SK-N-SH (cell line): ENCODE data around the gene ZKSCAN3. TPM values are rescaled to one million over a fixed set of nuclear protein-coding genes. Genes with fewer than 3 reads are reported as not detected.
A peak's percentile ranks its signal among the peaks of the same experiment; 100 is the strongest.

ENCODE experiments used
- CTCF ChIA-PET: fragments of 300-600, 350-600 bp; formaldehyde crosslinking; extraction: SDS; loops from one replicate; lab custom pipeline; 2021; lab: Yijun Ruan, JAX
- POLR2A ChIA-PET: fragments of 350-600 bp; sonication (Branson Sonifier 250); formaldehyde crosslinking; extraction: SDS; loops from one replicate; lab custom pipeline; 2020; ENCODE audit warnings: antibody characterized with exemption, inconsistent platforms; lab: Yijun Ruan, JAX
- DNase-seq: peaks from one replicate; pipeline ENCODE4 v3.0.0; 2012
- H2AFZ ChIP-seq: fragments of 200-600 bp; sonication (generic); 2 replicates; pipeline ENCODE4 v1.8.1; 2016; ENCODE audit warnings: antibody characterized with exemption, mild to moderate bottlenecking, low read depth
- H3F3A ChIP-seq: fragments of 200-600 bp; sonication (generic); replicated peaks from 2 replicates; pipeline ENCODE3; 2016; ENCODE audit warnings: antibody characterized with exemption, mild to moderate bottlenecking; ENCODE audit not compliant: insufficient read depth
- H3K27ac ChIP-seq, 2 experiments: fragments of 200-500 bp in 1 of 2; fragments of 200-600 bp in 1 of 2; sonication (Bioruptor generic) in 1 of 2; sonication (generic), shearing (Covaris generic) in 1 of 2; 2 replicates each; pipeline versions ENCODE4 v1.5.1 to v1.6.1; 2014 to 2016; ENCODE audit warnings: low read depth in 2 of 2, inconsistent platforms in 1 of 2, low read length in 1 of 2, mild to moderate bottlenecking in 1 of 2, mixed read lengths in 1 of 2
- H3K27me3 ChIP-seq: fragments of 200-600 bp; sonication (generic), shearing (Covaris generic); 2 replicates; pipeline ENCODE4 v1.6.1; 2016; ENCODE audit warnings: mixed run types; ENCODE audit not compliant: insufficient read depth
- H3K36me3 ChIP-seq, 2 experiments: fragments of 200-500 bp in 1 of 2; fragments of 200-600 bp in 1 of 2; sonication (Bioruptor generic) in 1 of 2; sonication (generic) in 1 of 2; replicated peaks in 1 of 2; 2 replicates each; pipeline versions ENCODE3 to v1.5.1; 2014 to 2016; ENCODE audit warnings: low read length in 1 of 2, mild to moderate bottlenecking in 1 of 2; ENCODE audit not compliant: insufficient read depth in 2 of 2, control insufficient read depth in 1 of 2
- H3K4me1 ChIP-seq, 2 experiments: fragments of 200-500 bp in 1 of 2; fragments of 200-600 bp in 1 of 2; sonication (Bioruptor generic) in 1 of 2; sonication (generic), shearing (Covaris generic) in 1 of 2; 2 replicates each; pipeline versions ENCODE4 v1.5.1 to v1.6.1; 2014 to 2016; ENCODE audit warnings: low read depth in 1 of 2, low read length in 1 of 2, mixed run types in 1 of 2; ENCODE audit not compliant: insufficient read depth in 2 of 2, control insufficient read depth in 1 of 2
- H3K4me2 ChIP-seq: fragments of 200-600 bp; sonication (generic), shearing (Covaris generic); 2 replicates; pipeline ENCODE4 v1.6.1; 2017; ENCODE audit warnings: mixed run types
- H3K4me3 ChIP-seq, 2 experiments: fragments of 200-500 bp in 1 of 2; fragments of 200-600 bp in 1 of 2; sonication (Bioruptor generic) in 1 of 2; sonication (generic), shearing (Covaris generic) in 1 of 2; 2 replicates each; pipeline versions ENCODE4 v1.5.1 to v1.8.1; 2014 to 2016; ENCODE audit warnings: low read depth in 2 of 2, inconsistent platforms in 1 of 2, low read length in 1 of 2, mild to moderate bottlenecking in 1 of 2, mixed read lengths in 1 of 2, moderate library complexity in 1 of 2
- H3K79me2 ChIP-seq: fragments of 200-600 bp; sonication (generic); 2 replicates; pipeline ENCODE4 v1.8.1; 2017; ENCODE audit warnings: mild to moderate bottlenecking; ENCODE audit not compliant: insufficient read depth
- H3K9ac ChIP-seq: fragments of 200-600 bp; sonication (generic); 2 replicates; pipeline ENCODE4 v1.6.1; 2017; ENCODE audit warnings: mixed run types
- H3K9me2 ChIP-seq: fragments of 200-600 bp; sonication (generic); 2 replicates; pipeline ENCODE4 v1.6.1; 2017; ENCODE audit warnings: mixed run types
- H3K9me3 ChIP-seq: fragments of 200-600 bp; sonication (generic); 2 replicates; pipeline ENCODE4 v1.6.1; 2017; ENCODE audit warnings: mixed run types, mild to moderate bottlenecking, moderate library complexity
- H4K20me1 ChIP-seq: fragments of 200-600 bp; sonication (generic); 2 replicates; pipeline ENCODE4 v1.6.1; 2017; ENCODE audit warnings: mild to moderate bottlenecking, mixed run types; ENCODE audit not compliant: insufficient read depth
- CHD2 ChIP-seq: fragments of 150-350 bp; IDR thresholded peaks from 2 replicates; pipeline ENCODE4 v1.6.1; 2018; ENCODE audit warnings: low read length; ENCODE audit not compliant: partially characterized antibody
- ELF1 ChIP-seq: IDR thresholded peaks from 2 replicates; pipeline ENCODE4 v1.4.0; 2012
- EP300 ChIP-seq, 2 experiments: IDR thresholded peaks; 2 replicates each; pipeline versions ENCODE4 v1.4.0 to v1.6.1; 2012; ENCODE audit warnings: borderline replicate concordance in 1 of 2, low read depth in 1 of 2, low read length in 1 of 2
- FOXJ3 ChIP-seq: sonication (generic); formaldehyde crosslinking; IDR thresholded peaks from 2 replicates; pipeline ENCODE4 v1.5.1; 2020; ENCODE audit warnings: mild to moderate bottlenecking, missing genetic modification reagents
- MXI1 ChIP-seq: IDR thresholded peaks from 2 replicates; pipeline ENCODE4 v1.6.1; 2012; ENCODE audit warnings: mild to moderate bottlenecking, low read depth, low read length, improper control_type of control experiment
- SIN3A ChIP-seq: IDR thresholded peaks from 2 replicates; pipeline ENCODE4 v1.6.1; 2012; ENCODE audit warnings: low read depth, mild to moderate bottlenecking, low read length, moderate library complexity, borderline replicate concordance
- TCF12 ChIP-seq: IDR thresholded peaks from 2 replicates; pipeline ENCODE4 v1.4.0; 2012
- YY1 ChIP-seq: IDR thresholded peaks from 2 replicates; pipeline ENCODE4 v1.4.0; 2012; ENCODE audit warnings: low read depth, mild to moderate bottlenecking
- WGBS: methylation state at CpG from one replicate; pipeline ENCODE4 v1.1.6; 2017; ENCODE audit warnings: low lambda C conversion rate; 5-methylcytosine and 5-hydroxymethylcytosine counted together
- polyA plus RNA-seq, 3 experiments: library from polyadenylated mRNA; depleted of rRNA; stranded (reverse); fragments of >200 nt; gene quantifications; 2 replicates each; pipeline ENCODE4 v1.2.3, GENCODE V29; 2012
- TF ChIP-seq, protein P1 (sequence below): IDR thresholded peaks from 2 replicates; pipeline ENCODE4 v1.4.0; 2012; ENCODE audit warnings: low read depth, borderline replicate concordance
- TF ChIP-seq, protein P2 (sequence below): fragments of 150-350 bp; IDR thresholded peaks from 2 replicates; pipeline ENCODE4 v1.6.1; 2016; ENCODE audit warnings: mild to moderate bottlenecking, low read depth, low read length

ZKSCAN3 gene
- polyA plus RNA-seq, 1 of the 3 experiments (the other 2 are of a cell fraction): 2.6 TPM

DNA sequence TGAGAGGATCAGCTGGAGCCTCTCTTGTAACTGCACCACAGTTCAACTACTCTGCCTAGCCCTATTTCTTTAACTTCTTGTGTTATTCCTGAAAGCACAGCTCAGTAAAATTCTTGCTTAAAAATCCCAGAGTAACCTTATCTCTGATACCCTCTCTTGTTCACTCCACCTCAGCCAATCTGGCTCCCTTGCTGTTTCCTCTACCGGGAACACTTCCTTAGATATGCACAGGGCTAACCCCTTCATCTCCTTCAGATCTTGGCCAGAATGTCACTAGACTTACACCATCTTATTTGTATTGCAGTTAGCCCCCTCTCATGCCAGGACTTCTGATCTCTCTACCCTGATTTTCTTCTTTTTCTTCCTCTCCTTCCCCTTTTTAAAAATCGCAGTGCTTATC, 2.6 kb upstream of the ZKSCAN3 start:
- no peaks in the 10 kb centered on the region for H3K9me2 ChIP-seq
- H2AFZ ChIP-seq: no peak overlapping the region
- peaks cover 4% of the 10 kb centered on the region for H3F3A ChIP-seq
- WGBS: 27% methylated on average over 2 of the region's 2 CpGs
- H3K9ac ChIP-seq: no peak overlapping the region
- no peaks in the 10 kb centered on the region for H4K20me1 ChIP-seq
- TF ChIP-seq SIN3A (no peak), FOXJ3 (no peak), CHD2 (no peak), ELF1 (no peak)
- TF ChIP-seq, protein P1, sequence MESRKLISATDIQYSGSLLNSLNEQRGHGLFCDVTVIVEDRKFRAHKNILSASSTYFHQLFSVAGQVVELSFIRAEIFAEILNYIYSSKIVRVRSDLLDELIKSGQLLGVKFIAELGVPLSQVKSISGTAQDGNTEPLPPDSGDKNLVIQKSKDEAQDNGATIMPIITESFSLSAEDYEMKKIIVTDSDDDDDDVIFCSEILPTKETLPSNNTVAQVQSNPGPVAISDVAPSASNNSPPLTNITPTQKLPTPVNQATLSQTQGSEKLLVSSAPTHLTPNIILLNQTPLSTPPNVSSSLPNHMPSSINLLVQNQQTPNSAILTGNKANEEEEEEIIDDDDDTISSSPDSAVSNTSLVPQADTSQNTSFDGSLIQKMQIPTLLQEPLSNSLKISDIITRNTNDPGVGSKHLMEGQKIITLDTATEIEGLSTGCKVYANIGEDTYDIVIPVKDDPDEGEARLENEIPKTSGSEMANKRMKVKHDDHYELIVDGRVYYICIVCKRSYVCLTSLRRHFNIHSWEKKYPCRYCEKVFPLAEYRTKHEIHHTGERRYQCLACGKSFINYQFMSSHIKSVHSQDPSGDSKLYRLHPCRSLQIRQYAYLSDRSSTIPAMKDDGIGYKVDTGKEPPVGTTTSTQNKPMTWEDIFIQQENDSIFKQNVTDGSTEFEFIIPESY: no peak
- no peak overlapping the region for H3K27ac ChIP-seq
- H3K36me3 ChIP-seq: no peaks in the 10 kb centered on the region
- peaks cover 23% of the 10 kb centered on the region for H3K79me2 ChIP-seq
- no peak overlapping the region for H3K4me3 ChIP-seq
- ChIA-PET POLR2A (no interaction called here), CTCF (interaction anchor here (1.5 to 2.1 kb wide), 2 partner anchors 10 to 64 kb away, joined by 3 to 8 read pairs; no protein-coding TSS in a partner anchor)
- H3K4me1 ChIP-seq: peaks cover 0 to 6% of the 10 kb centered on the region in 2 experiments; a peak in 3 of 4 replicates
- no peak overlapping the region for H3K4me2 ChIP-seq
- H3K9me3 ChIP-seq: no peaks in the 10 kb centered on the region
- DNase-seq: no peak
- H3K27me3 ChIP-seq: peaks cover 6% of the 10 kb centered on the region; the same call in 1 of the 2 replicates

DNA sequence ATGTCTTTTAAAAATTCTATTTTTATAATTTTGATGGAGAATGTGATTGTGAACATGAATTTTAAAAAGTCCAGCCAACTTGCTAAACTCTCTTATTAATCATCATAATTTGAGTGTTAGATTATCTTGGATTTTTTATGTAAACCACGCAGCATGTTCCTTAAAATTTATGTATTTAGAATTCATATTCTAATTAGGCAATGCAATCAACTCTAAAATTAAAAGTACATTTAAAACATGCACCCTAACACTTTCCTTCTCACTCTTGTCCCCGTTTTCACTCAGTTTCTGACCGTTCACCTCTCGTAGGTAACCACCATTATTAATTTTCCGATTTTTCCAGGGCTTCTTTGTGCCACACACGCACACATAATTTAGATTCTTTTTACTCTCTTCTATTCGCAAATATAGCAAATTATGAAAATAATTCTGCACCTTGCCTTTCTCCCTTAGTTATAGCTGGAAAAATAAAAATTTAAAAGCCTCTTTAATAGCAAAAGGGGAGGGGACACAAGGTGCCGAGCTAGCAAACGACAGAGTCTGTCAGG, 329 bp upstream of the ZKSCAN3 start:
- ChIA-PET POLR2A (interaction anchor here (0.9 to 1.4 kb wide), 5 partner anchors 9 to 208 kb away, joined by 3 to 10 read pairs (median 5); partner anchors contain the start of genes PGBD1, ZKSCAN8 and ZSCAN26), CTCF (interaction anchor here (0.7 to 1.5 kb wide), 2 partner anchors 12 to 193 kb away, joined by 3 to 4 read pairs; no protein-coding TSS in a partner anchor)
- no peak for DNase-seq
- peak overlapping the region; percentile 49 to 83; a peak in 3 of 4 replicates for H3K27ac ChIP-seq
- H3K9me3 ChIP-seq: no peaks in the 10 kb centered on the region
- peak overlapping the region; percentile 73; the same call in 1 of the 2 replicates for H3K9ac ChIP-seq
- peaks cover 4% of the 10 kb centered on the region for H3F3A ChIP-seq
- under 1% methylated on average over 9 of the region's 9 CpGs for WGBS
- H3K27me3 ChIP-seq: peaks cover 6% of the 10 kb centered on the region; the same call in 1 of the 2 replicates
- H2AFZ ChIP-seq: peak overlapping the region; percentile 98
- no peaks in the 10 kb centered on the region for H3K9me2 ChIP-seq
- TF ChIP-seq EP300 (IDR thresholded peaks at IDR 0.05; ENCODE audit: borderline replicate concordance in 1 of 2, low read depth in 1 of 2, low read length in 1 of 2) (no peak), MXI1 (0 out of 2 replicates have a peak, but pooled peaks have one; percentile 50), YY1 (0 out of 2 replicates have a peak, but pooled peaks have one; percentile 48), TCF12 (no peak)
- TF ChIP-seq, protein P2, sequence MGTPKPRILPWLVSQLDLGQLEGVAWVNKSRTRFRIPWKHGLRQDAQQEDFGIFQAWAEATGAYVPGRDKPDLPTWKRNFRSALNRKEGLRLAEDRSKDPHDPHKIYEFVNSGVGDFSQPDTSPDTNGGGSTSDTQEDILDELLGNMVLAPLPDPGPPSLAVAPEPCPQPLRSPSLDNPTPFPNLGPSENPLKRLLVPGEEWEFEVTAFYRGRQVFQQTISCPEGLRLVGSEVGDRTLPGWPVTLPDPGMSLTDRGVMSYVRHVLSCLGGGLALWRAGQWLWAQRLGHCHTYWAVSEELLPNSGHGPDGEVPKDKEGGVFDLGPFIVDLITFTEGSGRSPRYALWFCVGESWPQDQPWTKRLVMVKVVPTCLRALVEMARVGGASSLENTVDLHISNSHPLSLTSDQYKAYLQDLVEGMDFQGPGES: no peak
- H3K4me3 ChIP-seq: peak overlapping the region; percentile 89 to 92
- peak overlapping the region; percentile 76 for H3K4me2 ChIP-seq
- H3K4me1 ChIP-seq: peaks cover 0 to 6% of the 10 kb centered on the region in 2 experiments; a peak in 3 of 4 replicates
- H4K20me1 ChIP-seq: no peaks in the 10 kb centered on the region
- H3K36me3 ChIP-seq: no peaks in the 10 kb centered on the region
- H3K79me2 ChIP-seq: peaks cover 40% of the 10 kb centered on the region
